Panc1 (cell line): ENCODE data around the gene MACROD2. TPM values are rescaled to one million over a fixed set of nuclear protein-coding genes. Genes with fewer than 3 reads are reported as not detected.

ENCODE experiments used
- ATAC-seq: fragments of 200-7000 bp; cut with Tn5 transposase; 2 replicates; pipeline ENCODE4 v1.9.1; 2020; ENCODE audit warnings: mild to moderate bottlenecking, moderate library complexity
- BruUV-seq: library from RNA; stranded (reverse); fragments of 400-500 nt; replicated peaks from 2 replicates; lab custom pipeline; 2021; lab: Mats Ljungman, UMichigan
- CTCF ChIA-PET: fragments of 300-600 bp; sonication (Branson Sonifier 250); formaldehyde crosslinking; loops from one replicate; lab custom pipeline; 2022; ENCODE audit warnings: antibody characterized with exemption; lab: Charles Lee
- POLR2A ChIA-PET: fragments of 300-600 bp; sonication (Branson Sonifier 250); formaldehyde crosslinking; loops from one replicate; lab custom pipeline; 2022; ENCODE audit warnings: antibody characterized with exemption; lab: Charles Lee
- DNase-seq: peaks from one replicate; pipeline ENCODE4 v3.0.0-alpha.2; 2010; ENCODE audit warnings: low read depth, low spot score
- H3K27ac ChIP-seq: 2 replicates; pipeline ENCODE4 v1.5.1; 2011; ENCODE audit warnings: mild to moderate bottlenecking, low read length, inconsistent platforms
- H3K27me3 ChIP-seq: fragments of 200-500 bp; sonication (Bioruptor generic); 2 replicates; pipeline ENCODE4 v1.6.0; 2014; ENCODE audit warnings: low read length, inconsistent platforms; ENCODE audit not compliant: control insufficient read depth, insufficient read depth
- H3K36me3 ChIP-seq: fragments of 200-500 bp; sonication (Bioruptor generic); 2 replicates; pipeline ENCODE4 v1.5.1; 2014; ENCODE audit warnings: inconsistent platforms, mild to moderate bottlenecking, low read length, moderate library complexity; ENCODE audit not compliant: control insufficient read depth, insufficient read depth
- H3K4me1 ChIP-seq: 2 replicates; pipeline ENCODE4 v1.5.1; 2011; ENCODE audit warnings: inconsistent platforms, mild to moderate bottlenecking, low read length, moderate library complexity; ENCODE audit not compliant: control insufficient read depth, insufficient read depth
- H3K4me3 ChIP-seq, 2 experiments: 2 replicates each; pipeline ENCODE4 v1.5.1; 2011 to 2012; ENCODE audit warnings: low read depth in 2 of 2, low read length in 2 of 2, mild to moderate bottlenecking in 2 of 2, inconsistent platforms in 1 of 2, moderate library complexity in 1 of 2
- H3K9me3 ChIP-seq: fragments of 200-500 bp; sonication (Bioruptor generic); 2 replicates; pipeline ENCODE4 v1.5.1; 2014; ENCODE audit warnings: low read depth, mild to moderate bottlenecking, inconsistent platforms, low read length, moderate library complexity; ENCODE audit not compliant: control insufficient read depth, insufficient read depth
- CTCF ChIP-seq: fragments of 450-650 bp; IDR thresholded peaks from 2 replicates; pipeline ENCODE4 v1.5.1; 2017; ENCODE audit warnings: mild to moderate bottlenecking
- POLR2AphosphoS5 ChIP-seq: IDR thresholded peaks from 2 replicates; pipeline ENCODE4 v1.6.1; 2012; ENCODE audit warnings: mild to moderate bottlenecking, low read depth, low read length, moderate library complexity
- REST ChIP-seq, 2 experiments: IDR thresholded peaks; 2 replicates each; pipeline ENCODE4 v1.6.1; 2011 to 2012; ENCODE audit warnings: low read depth in 2 of 2, control low read depth in 1 of 2, low read length in 1 of 2, mild to moderate bottlenecking in 1 of 2, moderate library complexity in 1 of 2; ENCODE audit not compliant: insufficient read depth in 1 of 2
- SIN3A ChIP-seq: IDR thresholded peaks from 2 replicates; pipeline ENCODE4 v1.6.1; 2012; ENCODE audit warnings: low read depth, mild to moderate bottlenecking, low read length, moderate library complexity, borderline replicate concordance; ENCODE audit not compliant: insufficient read depth
- TCF7L2 ChIP-seq: IDR thresholded peaks from 2 replicates; pipeline ENCODE4 v1.6.1; 2011; ENCODE audit warnings: mild to moderate bottlenecking, low read depth, low read length, inconsistent platforms
- in situ Hi-C: cut with HindIII; loops from 2 replicates; pipeline ENCODE4 v1.10.0; 2016; ENCODE audit warnings: low sequenced_read_pairs, low pct_unique_long_range_greater_than_20kb
- intact Hi-C: fragments of 100-400 bp; cut with micrococcal nuclease; formaldehyde crosslinking; loops from one replicate; pipeline ENCODE4 v1.10.0; 2022; ENCODE audit not compliant: unreplicated experiment
- total RNA-seq: library from RNA; stranded (reverse); gene quantifications from one replicate; pipeline ENCODE4 v1.2.1, GENCODE V29; 2021; ENCODE audit not compliant: unreplicated experiment

Gene MACROD2
- total RNA-seq, 1 experiment from 2014 or later, result 1.2 TPM

- in situ Hi-C loops, result no loop called here
- no TSS peak for BruUV-seq
- ATAC-seq (no peak), DNase-seq (no peak)
- intact Hi-C loops, result no loop called here
- CTCF ChIA-PET, result no interaction called here
- TF ChIP-seq TCF7L2 (no peak), POLR2AphosphoS5 (no peak), REST (IDR thresholded peaks at IDR 0.05; ENCODE audit: insufficient read depth in 1 of 2, low read depth in 2 of 2, low read length in 1 of 2) (no peak), SIN3A (no peak), CTCF (no peak)
- H3K4me3 ChIP-seq, result no peak overlapping the region
- no peaks in the 10 kb centered on the region for H3K27me3 ChIP-seq
- H3K9me3 ChIP-seq, result no peaks in the 10 kb centered on the region
- POLR2A ChIA-PET, result no interaction called here
- no peaks in the 10 kb centered on the region for H3K36me3 ChIP-seq
- H3K27ac ChIP-seq, result no peak overlapping the region
- H3K4me1 ChIP-seq, result no peaks in the 10 kb centered on the region
These were observed 1866.9 kb downstream of the MACROD2 start for GRCh38 chr20:15862178-15862577.

GRCh38 chr20:15863735-15864134, 1868.4 kb downstream of the MACROD2 start:
- no peaks in the 10 kb centered on the region for H3K4me1 ChIP-seq
- no TSS peak for BruUV-seq
- no peak overlapping the region for H3K27ac ChIP-seq
- no peaks in the 10 kb centered on the region for H3K9me3 ChIP-seq
- in situ Hi-C loops (no loop called here), intact Hi-C loops (no loop called here)
- ChIA-PET CTCF (no interaction called here), POLR2A (no interaction called here)
- no peak for ATAC-seq
- H3K27me3 ChIP-seq, result no peaks in the 10 kb centered on the region
- no peak overlapping the region for H3K4me3 ChIP-seq
- H3K36me3 ChIP-seq, result no peaks in the 10 kb centered on the region
- no peak for TF ChIP-seq SIN3A
- no peak for TF ChIP-seq CTCF
- TF ChIP-seq REST (IDR thresholded peaks at IDR 0.05; ENCODE audit: insufficient read depth in 1 of 2, low read depth in 2 of 2, low read length in 1 of 2), result no peak
- no peak for DNase-seq
